CD4-positive, alpha-beta T cell treated with Interferon alpha-2 for 1 hour (primary cell): ENCODE data around the gene DNAJC18.
"Not testable (repeated sequence)": the region's sequence is repeated elsewhere in the genome, so short reads cannot be mapped to it uniquely, and the experiment has no call there.

Source experiments
- DNase-seq, 2 donors: peaks; one replicate each; pipeline ENCODE4 v3.0.0-alpha.2; 2020 to 2022

DNAJC18 gene

DNA sequence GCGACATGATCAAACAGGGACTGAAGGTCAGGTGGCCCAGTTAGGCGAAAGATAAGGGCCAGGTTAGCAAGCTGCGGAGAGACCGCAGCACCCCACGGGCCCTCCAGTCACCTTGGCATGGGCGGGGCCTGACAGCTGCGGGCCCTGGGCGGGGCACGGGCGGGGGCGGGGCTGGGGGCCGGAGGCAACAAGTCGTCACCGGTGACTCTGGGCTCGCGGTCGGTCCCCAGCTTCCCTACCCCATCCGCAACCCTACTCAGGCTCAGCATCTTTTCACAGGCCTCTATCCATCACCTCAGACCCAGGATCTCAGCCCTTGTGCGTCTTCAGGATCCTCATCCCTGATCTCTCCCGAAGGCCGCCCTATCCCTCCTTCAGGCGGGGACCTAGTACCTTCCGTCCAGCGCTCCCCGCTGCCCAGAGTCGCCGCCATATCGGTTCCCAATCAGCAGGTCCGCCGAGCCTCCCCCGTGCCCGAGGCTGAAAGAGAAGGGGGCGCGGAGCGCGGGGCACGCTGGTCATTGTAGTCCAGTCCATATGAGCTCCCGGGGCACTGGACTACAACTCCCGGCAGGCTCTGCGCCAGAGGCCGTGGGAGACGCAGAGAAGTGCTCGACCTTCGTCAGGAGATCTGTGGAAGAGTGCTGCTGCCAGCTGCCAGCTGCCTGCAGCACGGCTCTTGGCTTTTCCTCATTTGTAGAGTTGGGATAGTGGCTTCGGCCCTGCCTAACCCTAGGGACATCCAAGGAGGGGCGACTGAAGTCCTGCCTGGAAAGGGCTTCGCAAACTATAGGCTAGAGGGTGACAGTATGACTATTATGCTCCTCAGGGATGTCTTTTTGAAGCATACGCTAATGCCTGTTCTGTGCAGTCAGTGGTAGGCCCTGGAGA lies at the start of gene DNAJC18:
Gene DNAJC18 (minus strand): TSS at position 513 of the 891 bp plus-strand sequence. CDS start 80 bp downstream, at position 433.
- DNase-seq, result peak; percentile 91 to 92

DNA sequence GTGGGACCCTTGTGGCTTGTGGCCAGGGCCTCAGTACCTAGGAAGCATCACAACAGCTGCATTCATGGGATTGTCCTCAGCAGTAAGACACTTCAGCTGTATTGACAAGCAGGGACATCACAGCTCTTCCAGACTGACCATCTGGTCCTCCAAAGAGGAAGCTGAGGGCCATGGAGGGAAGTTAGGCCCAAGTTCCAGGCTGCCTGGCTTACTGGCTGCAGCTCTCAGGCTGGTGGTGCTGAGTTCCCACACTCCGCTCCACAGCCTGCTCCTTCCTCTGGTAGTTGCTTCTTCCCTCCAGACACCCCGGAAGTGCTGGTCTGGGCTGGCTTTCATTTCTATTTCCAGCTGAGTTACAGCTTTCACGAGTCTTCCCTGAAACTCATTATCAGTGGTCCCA lies 48.9 kb upstream of the DNAJC18 start:
- DNase-seq, result peak in 1 of 2 donors; percentile 35

DNA sequence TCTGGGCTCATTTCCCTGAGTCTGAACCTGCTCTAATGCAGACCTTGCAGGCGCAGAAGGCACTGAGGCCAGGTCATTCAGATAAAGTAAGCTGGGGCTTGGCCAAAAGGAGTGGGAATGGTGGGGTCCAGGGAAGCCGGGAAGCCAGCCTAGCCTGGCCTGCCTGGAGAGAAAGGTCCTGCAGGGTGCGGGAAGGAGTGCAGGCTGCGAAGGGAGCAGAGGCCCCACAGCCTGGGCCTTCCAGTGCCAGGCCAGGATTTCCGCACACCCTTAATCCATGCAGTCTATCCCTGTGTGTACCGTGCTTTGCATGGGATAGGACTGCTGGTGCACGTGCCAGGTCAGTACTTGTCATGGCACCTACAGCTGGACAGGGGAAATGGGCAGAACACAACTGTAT lies 46.9 kb upstream of the DNAJC18 start:
- DNase-seq, result no peak

DNA sequence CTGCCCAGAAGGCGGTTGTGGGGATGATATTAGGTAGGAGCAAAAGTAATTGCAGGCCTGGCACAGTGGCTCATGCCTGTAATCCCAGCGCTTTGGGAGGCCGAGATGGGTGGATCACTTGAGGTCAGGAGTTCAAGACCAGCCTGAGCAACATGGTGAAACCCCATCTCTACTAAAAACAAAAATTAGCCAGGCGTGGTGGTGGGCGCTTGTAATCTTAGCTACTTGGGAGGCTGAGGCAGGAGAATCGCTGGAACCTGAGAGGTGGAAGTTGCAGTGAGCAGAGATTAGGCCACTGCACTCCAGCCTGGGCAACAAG lies 43.5 kb upstream of the DNAJC18 start:
- DNase-seq, result not testable (repeated sequence)

DNA sequence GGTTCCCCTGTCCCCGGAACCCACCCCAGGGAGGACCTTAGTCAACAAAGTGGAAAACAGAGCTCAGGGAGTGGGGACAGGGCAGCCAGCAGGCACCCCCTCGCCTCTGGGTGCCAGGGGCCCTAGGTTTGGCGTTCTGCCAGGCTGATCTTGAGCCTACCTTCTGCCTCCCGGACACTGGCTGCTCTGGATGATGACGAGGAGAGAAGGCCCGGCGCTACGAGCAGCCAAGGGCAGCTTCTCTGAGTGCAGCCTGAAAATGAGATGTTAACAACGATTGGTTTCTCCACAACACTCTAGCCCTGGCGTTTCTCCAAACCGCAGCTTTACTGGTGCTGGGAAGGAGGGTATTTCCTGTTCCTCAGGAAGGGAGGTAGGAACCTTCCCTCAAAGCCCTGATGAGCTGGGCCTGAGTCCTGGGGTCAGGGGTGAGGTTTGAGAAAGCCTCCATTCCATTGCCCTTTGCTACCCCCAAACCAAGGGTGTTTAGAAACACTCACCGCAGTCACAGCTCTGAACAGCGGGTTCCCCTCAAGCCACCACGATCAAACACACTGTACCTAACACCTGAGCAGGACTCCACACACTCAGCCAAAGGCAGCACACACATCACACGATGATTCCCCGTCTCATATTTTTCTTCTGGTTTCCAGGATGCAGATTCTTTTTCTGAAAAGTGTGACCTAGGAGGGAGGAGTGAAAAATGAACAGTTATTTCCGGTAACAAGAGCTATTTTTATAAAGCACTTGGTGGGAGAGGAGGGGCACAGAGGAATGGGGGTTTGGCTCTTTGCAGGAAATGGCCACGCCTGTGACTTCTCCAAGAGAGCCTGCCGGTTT lies 42.9 kb upstream of the DNAJC18 start, which contains the start of gene STING1:
Gene STING1 (minus strand): TSS at position 709 of the 840 bp plus-strand sequence. CDS start 1,054 bp downstream, outside the sequence.
- DNase-seq, result peak; percentile 84 to 90

DNA sequence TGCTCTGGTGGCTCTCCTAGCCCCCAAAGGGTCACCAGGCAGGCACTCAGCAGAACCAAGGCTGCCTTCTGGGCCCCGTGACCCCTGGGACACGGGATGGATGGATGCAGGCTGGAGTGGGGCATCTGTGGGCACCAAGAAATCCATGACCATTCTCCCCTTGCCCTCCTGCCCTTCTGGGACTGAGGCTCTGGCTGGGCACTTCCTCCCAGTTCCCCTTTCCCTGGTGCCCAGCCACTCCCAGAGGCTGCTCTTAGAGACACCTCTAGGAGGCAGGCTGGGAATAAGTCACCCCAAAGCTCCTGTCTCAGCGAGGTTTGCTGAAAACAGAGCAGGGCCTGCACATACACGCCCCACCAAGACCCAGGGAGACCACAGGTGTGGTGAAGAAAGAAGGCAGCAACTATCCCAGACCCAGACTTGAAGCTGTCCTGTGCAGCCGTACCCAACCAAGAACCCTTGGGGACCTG lies 42.3 kb upstream of the DNAJC18 start:
- peak; percentile 42 to 53 for DNase-seq

DNA sequence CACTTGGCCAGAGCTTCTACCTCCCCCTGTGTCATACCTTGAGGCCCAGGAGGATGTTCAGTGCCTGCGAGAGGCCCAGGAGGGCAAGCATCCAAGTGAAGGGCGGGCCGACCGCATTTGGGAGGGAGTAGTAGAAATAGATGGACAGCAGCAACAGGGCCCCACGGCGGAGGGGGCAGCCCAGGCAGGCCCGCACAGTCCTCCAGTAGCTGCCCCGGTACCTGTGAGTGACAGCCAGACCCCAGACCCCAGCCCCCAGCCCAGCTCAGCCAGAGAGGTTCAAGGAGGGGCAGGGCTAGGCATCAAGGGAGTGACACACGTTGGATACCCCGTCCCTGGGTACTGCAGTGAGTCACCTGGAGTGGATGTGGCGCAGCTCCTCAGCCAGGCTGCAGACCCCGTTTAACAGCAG lies 41.8 kb upstream of the DNAJC18 start:
- DNase-seq, result peak in 1 of 2 donors; percentile 42

DNA sequence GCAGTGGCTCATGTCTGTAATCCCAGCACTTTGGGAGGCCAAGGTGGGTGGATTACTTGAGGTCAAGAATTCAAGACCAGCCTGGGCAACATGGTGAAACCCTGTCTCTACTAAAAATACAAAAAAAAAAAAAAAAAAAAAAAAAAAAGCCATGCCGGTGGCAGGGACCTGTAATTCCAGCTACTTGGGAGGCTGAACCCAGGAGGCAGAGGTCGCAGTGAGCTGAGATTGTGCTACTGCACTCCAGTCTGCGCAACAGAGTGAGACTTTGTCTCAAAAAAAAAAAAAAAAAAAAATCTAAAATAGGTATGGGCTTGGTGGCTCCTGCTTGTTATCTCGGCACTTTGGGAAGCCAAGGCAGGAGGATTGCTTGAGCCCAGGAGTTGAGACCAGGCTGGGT lies 40.4 kb upstream of the DNAJC18 start:
- DNase-seq, result not testable (repeated sequence)

DNA sequence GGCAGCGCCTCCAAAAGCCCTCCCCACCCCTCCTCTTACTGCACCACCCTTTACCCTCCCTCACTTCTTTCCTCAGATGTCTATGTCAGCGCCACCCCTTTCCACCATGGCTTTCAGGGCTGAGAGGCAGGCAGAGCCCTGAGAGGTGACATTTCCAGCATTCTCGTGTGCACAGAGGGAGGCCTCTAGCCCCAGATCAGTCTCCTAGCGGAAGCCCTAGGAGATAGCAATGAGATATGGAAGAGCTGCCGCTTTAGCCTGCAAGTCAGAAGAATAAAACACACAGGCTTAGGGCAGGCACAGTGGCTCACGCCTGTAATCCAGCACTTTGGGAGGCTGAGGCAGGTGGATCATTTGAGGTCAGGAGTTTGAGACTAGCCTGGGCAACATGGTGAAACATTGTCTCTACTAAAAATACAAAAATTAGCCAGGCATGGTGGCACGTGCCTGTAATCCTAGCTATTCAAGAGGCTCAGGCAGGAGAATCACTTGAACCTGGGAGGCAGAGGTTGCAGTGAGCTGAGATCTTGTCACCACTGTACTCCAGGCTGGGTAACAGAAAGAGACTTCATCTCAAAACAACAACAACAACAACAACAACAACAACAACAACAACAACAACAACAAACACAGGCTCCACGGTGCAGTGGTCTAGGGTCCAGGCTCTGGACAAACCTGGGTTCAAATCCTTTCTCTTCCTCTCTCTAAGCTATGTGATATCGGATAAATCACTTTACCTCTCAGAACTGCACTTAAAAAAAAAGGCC lies 39.5 kb upstream of the DNAJC18 start:
- not testable (repeated sequence) for DNase-seq

DNA sequence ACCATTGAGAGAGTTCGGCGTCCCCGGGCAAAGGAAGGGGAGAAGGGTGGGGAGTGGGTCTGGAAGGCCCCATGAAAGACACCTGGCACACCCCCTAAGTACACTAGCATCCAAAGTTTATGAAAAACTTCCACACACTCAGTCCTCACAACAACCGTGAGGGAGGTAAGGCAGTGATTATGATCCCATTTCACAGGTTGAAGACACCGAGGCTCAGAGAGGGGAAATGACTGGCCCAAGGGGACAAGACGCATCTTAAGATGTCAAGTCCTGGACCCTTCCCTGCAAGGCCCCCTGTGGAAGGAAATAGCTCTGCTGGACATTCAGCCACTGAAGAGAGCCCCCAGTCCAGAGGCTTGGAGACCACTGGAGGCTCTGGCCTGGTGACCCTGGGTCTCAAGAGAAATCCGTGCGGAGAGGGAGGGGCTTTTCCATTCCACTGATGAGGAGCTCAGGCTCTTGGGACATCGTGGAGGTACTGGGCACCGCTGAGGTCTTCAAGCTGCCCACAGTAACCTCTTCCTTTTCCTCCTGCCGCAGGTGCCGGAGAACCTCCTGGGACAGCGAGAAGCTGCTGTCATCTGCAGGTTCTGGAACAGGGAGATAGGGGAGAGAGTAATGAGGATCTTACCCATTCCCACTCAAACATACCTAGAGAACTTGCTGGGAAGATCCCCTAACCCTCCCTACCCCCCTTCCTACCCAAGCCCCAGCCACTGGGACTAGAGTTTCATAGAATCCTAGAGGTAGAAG lies 36.7 kb upstream of the DNAJC18 start:
- DNase-seq, result no peak

DNA sequence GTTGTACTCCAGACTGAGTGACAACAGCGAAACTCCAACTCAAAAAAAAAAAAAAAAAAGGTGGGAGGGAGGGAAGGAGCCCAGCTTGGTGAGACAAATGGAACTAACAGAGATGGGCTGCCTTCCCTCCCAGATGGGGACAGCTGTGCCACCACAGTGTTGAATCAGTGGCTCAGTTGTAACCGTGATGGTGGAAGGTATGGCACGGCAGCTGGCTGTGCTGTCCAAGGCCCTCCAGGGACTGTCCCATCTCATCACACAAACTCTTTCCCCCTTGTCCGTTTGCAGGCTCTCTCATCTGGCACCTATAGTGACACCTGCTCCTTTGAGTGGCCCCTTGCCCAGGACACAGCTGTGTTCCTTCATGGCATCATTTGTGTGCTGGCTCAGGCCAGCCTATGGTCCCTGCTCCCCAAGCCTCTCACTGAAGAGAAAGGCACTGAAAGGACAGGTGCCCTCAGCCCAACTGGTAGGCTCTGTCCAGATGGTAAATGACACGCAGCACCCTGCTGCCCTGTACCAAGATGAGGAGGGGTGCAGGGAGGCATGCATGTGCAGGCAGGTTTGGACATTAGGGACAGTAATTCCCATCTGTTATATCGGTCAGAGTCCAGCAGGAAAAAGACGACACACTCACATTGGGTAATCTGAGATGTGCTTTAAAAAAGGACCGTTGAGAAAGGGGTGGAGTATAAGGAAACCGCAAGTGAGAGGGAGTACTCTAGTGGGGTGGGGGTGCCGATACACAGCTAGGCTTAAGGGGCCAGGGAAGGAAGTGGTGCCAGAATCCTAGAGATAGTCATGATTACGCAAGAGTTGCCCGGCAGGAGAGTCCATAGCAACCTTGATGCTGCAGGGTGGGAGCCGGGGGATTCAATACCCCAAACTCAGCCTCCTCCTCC lies 35.8 kb upstream of the DNAJC18 start:
- peak; percentile 44 to 54 for DNase-seq

DNA sequence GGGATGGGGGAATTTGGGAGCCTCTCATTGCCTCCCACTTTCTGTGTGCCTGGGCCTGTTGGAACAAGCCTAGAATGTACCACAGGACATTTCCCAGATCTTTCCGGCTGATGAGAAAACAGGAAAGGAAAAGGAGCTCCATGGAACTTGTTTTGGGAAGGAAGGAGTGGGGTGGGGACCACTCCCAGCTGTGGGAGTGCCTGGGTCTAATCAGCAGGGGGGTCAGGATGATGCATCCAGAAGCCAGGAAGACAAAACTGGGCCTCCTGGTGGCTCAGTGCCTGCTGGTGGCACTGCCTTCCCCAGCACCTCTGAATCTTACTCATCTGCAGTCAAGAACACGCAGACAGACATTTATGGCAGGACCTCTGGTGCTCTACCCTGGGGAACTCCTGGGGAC lies 34.2 kb upstream of the DNAJC18 start:
- DNase-seq, result no peak

DNA sequence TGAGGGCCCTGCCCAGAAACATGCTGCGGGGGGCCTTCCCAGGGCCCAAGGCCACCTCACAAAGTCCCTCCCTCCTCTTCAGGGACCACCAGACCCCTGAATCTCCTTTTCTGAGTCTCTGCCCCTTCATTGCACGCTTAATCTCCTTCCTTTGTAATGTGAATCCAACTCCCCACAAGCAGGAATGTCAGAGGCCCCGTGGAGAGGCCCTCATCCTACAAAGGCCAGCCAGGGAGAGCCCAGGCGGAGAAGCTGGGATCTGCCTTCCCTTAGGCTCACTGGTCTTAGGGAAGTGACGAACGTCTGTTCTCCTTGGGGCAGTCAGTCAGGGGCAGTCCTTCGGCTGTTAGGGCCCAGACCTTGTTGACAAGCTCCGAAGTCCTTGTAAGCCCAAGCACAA lies 33.8 kb upstream of the DNAJC18 start:
- no peak for DNase-seq

DNA sequence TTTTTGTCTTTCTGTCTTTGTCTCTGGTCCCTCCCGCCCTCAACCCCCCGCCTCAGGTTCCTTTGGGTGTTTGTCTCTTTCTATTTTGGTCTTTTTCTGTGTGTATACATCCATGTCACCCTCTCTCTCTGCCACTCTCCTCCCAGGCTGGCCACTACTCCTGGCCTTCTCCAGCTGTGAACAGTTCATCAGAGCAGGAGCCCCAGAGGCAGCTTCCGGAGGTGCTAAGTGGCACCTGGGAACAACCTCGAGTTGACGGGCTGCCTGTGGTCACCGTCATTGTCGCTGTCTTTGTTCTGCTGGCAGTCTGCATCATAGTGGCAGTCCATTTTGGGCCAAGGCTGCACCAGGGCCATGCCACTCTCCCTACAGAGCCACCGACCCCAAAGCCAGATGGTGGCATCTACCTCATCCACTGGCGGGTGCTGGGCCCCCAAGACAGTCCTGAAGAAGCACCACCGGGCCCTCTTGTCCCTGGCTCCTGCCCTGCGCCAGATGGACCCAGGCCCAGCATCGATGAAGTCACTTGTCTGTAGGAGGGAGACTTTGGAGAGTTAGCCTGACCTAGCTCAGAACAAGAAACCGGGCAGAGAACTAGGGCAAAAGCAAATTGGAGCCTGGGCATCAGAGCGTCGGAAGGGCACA lies 33.2 kb upstream of the DNAJC18 start:
- no peak for DNase-seq

DNA sequence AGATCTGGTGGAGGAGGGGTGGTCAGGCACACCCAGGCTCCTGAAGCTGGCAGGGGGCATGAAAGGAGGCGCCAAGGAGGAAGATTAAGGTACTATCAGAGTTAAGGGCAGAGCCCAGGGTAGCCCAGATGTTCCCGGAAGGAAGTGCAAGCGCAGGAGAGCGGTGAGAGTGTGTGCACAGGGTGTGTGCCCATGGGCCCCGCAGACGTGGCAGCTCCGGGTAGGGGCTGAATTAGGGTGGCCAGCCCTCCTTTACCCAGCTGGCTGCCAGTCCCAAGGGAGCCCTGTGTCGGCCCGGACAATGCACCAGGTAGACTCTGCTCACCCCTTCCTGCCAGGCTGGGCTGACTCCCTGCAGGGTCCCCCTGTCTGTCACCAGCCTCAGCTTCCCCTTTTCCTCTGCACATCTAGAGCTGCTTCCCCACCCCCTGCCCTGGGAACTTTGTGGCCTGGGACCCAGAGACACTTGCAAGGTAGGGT lies 31.5 kb upstream of the DNAJC18 start, which contains the start of gene SMIM33:
Gene SMIM33 (plus strand): TSS at position 184 of the 480 bp plus-strand sequence. CDS start 118 bp downstream, at position 302.
- peak; percentile 45 to 68 for DNase-seq

DNA sequence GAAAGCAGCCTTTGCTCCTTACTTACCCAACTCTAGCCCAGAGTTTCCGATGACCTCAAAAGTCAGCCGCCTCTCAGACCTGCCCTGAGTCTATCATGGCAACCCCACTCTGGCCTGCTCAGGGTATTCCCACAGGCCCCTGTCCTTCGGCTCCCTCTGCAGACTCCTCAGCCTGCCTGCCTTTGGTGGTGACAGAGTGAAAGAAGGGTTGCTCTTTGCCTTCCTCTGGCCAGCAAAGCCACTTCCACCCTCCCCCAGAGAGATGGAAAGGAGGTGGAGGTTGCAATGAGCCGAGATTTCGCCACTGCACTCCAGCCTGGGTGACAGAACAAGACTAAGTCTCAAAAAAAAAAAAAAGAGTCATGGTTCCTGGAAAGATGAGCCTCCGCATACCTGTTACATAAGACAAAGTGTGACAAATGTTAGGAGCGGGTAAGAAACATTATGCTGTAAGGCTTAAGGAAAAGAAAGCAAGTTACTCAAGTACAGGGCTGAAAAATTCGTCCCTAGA lies 29.2 kb upstream of the DNAJC18 start:
- DNase-seq, result peak in 1 of 2 donors; percentile 50

DNA sequence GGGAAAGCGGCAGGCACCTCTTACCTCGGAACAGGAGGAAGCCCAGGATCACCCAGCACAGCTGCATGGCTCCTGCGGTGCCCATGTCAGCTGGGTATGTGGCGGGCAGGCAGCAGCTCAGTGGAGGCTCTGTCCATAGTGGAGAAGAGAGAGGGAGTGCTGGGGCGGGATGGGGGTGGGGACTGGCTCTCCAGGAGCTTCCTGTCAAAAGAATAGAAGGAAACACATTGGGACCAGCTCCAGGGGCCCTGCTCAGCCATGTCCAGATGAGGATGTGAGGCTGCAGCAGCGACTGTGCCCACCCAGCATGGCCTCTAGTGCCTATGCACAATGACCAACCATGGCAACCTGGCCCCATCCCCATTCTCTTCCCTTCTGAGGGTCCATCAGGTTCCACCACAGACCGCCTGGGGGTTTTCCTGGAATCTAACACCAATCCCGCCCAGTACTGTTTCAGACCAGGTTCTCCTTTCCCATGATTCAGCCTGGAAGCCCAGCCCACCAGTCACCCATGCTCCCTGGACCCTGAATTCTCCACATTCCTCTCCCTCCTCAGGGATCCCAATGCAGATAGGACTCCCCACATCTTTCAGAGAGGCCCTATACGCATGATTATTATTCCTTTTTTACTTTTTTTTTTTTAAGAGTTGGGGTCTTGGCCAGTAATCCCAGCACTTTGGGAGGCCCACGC lies 23.4 kb upstream of the DNAJC18 start, which contains the start of gene ECSCR:
Gene ECSCR (minus strand): TSS at position 158 of the 691 bp plus-strand sequence. CDS start 73 bp downstream, at position 85.
- DNase-seq, result no peak

DNA sequence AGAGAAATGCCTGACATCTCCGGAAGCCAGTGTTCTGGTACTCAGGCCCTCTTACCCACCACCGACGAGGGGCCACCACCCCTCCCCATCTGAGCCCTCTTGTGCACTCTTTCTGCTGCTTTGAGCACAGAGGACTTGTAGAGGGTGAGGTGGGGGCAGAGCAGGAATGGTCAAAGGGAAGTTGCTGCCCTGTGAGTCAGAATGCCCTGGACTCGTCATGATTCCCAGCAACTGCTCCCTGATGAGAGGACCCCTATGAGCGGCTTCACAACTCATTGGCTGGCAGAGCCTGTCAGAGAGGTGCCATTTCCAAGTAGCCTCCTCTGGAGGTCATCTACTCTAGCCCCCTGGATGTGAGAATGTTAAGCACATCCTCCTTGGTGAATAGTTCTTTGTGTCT lies 22.4 kb upstream of the DNAJC18 start:
- DNase-seq, result no peak

DNA sequence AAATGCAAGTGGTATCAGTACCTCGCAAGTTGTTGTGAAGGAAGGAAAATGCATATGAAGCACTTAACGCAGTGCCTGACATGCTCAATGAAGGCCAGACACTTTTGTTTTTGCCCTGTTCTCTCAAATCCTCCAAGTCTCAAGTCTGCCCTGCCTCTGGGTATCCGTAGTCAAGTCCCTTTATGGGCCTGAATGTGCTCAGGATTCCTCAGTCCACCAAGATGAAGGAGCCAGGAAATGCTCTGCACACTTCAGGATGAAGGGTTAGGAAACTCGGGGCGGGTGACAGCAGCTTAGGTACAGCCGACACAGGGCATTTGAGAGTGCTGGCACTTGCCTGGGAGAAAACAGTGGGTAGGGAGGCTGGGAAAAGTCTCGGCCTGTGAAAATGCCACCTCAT lies 21.9 kb upstream of the DNAJC18 start:
- DNase-seq, result no peak
